ENCODE data around the gene RAB33A. TPM values are rescaled to one million over a fixed set of nuclear protein-coding genes. Genes with fewer than 3 reads are reported as not detected.

The RAB33A gene
- total and polyA plus RNA-seq, 9 of the 15 experiments (the other 6 are each of a cell fraction or from before 2014, with no cell fraction given), result 0.04 to 0.20 (median 0.06) TPM; not detected in 4

DNA sequence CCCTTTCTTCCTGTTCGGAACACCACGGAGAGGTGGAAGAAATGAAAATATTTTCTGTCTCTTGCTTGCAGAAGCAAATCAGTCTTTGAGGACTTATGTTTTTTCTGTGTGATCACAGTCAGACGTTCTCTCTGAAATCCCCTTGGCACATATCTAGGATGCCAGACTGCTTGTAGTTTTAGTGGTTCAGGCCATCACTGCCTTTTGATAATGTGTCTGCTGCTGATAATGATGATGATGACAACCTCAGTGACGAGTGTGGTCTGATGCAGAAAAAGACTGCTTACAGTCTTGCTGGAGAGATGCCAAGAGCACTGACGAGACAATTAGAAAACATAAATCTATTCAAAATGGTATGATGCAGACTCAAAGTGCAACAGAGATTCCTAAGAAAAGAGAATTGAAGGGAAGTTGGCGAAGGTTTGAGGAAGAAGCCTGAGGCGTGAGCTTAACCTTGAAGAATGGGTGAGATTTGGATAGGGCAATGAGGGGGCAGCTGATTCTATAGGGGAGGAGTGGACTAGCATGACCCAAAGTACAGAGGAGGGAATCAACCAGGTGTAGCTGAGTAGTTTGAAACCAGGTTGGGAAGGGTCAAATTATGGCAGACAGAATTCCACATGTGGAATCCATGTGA is 7.9 kb downstream of the RAB33A start:
- peak overlapping the region; percentile 57; the same call in 2 of the 3 replicates for H3K27ac ChIP-seq (ENCODE audit: extremely low read depth, low read depth, low read length)
- DNase-seq (ENCODE audit: extremely low read depth in 1 of 4, low spot score in 3 of 4) (peak; percentile 60 to 94 (median 78)), ATAC-seq (peak; percentile 91), FAIRE-seq (peak; percentile 98)
- no peak overlapping the region for H2AFZ ChIP-seq (ENCODE audit: low read depth, low read length)
- no peak overlapping the region for H3K4me3 ChIP-seq
- no peaks in the 10 kb centered on the region for H3K79me2 ChIP-seq (ENCODE audit: control insufficient read depth, insufficient read depth, low read length)
- WGBS (ENCODE audit: insufficient coverage, low coverage, missing lambda C conversion rate), result 0% methylated on average over 7 of the region's 7 CpGs
- peaks cover 7 to 21% of the 10 kb centered on the region in 2 experiments; a peak in 4 of 5 replicates for H3K4me1 ChIP-seq (replicated peaks in 1 of 2; ENCODE audit: control insufficient read depth in 2 of 2, insufficient read depth in 2 of 2, low read length in 2 of 2)
- no TSS peak for BruUV-seq (replicated peaks)
- H3K9me1 ChIP-seq (ENCODE audit: control insufficient read depth, insufficient read depth, low read length), result peaks cover 4% of the 10 kb centered on the region
- H3K27me3 ChIP-seq (ENCODE audit: control insufficient read depth in 2 of 2, insufficient read depth in 2 of 2, low read length in 2 of 2), result 0 out of 5 replicates have a peak, but pooled peaks cover 0 to 4% of the 10 kb centered on the region in 2 experiments
- POLR2A ChIA-PET, result interaction anchor here (0.6 to 1.3 kb wide), 3 partner anchors 12 to 1847 kb away, joined by 3 to 6 read pairs (median 5); no protein-coding TSS in a partner anchor
- H3K9ac ChIP-seq (ENCODE audit: insufficient read depth in 1 of 2, low read depth in 2 of 2, low read length in 2 of 2), result peak overlapping the region; percentile 1 to 41; a peak in 2 of 4 replicates
- CTCF ChIA-PET (ENCODE audit: low intra/inter-chr PET ratio), result no interaction called here
- no peaks in the 10 kb centered on the region for H3K9me3 ChIP-seq (replicated peaks; ENCODE audit: control insufficient read depth, insufficient read depth, low read depth, low read length)
- peaks cover 11% of the 10 kb centered on the region for H4K20me1 ChIP-seq (replicated peaks; ENCODE audit: control insufficient read depth, insufficient read depth, low read length)
- no peaks in the 10 kb centered on the region for H3K36me3 ChIP-seq (ENCODE audit: control insufficient read depth, insufficient read depth, low read length)
- intact Hi-C loops (cut with micrococcal nuclease) (no loop called here), in situ Hi-C loops (cut with MboI) (no loop called here)
- peak overlapping the region; percentile 23; the same call in 1 of the 2 replicates for H3K4me2 ChIP-seq (ENCODE audit: insufficient read depth, low read length)
- peak; percentile 85 to 99; a peak in 3 of 4 replicates for TF ChIP-seq TBL1XR1 (IDR thresholded peaks at IDR 0.05; ENCODE audit: low read length in 2 of 2)
- TF ChIP-seq ETV6 (IDR thresholded peaks at IDR 0.05; ENCODE audit: borderline replicate concordance in 1 of 2, low read depth in 2 of 2, low read length in 1 of 2), result peak in 1 of 2 experiments; percentile 82; a peak in 1 of 4 replicates
- no peak for TF ChIP-seq ETV6 (CRISPR knock-in tag; IDR thresholded peaks at IDR 0.05; ENCODE audit: borderline replicate concordance)
- no peak for TF ChIP-seq FOXP4 (CRISPR knock-in tag; IDR thresholded peaks at IDR 0.05; ENCODE audit: borderline replicate concordance)
- peak; percentile 91 for TF ChIP-seq ZBED1 (IDR thresholded peaks at IDR 0.05)
- TF ChIP-seq MEF2D (tag; conservative IDR thresholded peaks at IDR 0.05; ENCODE audit: low read depth), result peak; percentile 86; the same call in 1 of the 2 replicates
- no peak for TF ChIP-seq SMC3 (conservative IDR thresholded peaks at IDR 0.05; ENCODE audit: insufficient read depth, low read depth, low read length)
- 0 out of 2 replicates have a peak, but pooled peaks have one; percentile 52 for TF ChIP-seq ZKSCAN1 (IDR thresholded peaks at IDR 0.05; ENCODE audit: low read depth, low read length)
- TF ChIP-seq, protein P1, sequence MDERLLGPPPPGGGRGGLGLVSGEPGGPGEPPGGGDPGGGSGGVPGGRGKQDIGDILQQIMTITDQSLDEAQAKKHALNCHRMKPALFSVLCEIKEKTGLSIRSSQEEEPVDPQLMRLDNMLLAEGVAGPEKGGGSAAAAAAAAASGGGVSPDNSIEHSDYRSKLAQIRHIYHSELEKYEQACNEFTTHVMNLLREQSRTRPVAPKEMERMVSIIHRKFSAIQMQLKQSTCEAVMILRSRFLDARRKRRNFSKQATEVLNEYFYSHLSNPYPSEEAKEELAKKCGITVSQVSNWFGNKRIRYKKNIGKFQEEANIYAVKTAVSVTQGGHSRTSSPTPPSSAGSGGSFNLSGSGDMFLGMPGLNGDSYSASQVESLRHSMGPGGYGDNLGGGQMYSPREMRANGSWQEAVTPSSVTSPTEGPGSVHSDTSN (CRISPR knock-in tag; IDR thresholded peaks at IDR 0.05; ENCODE audit: low read depth), result no peak
- TF ChIP-seq, protein P1 (tag; conservative IDR thresholded peaks at IDR 0.05; ENCODE audit: low read depth), result peak; percentile 98
- peak; percentile 98 for TF ChIP-seq SMAD4 (CRISPR knock-in tag; conservative IDR thresholded peaks at IDR 0.05)
- TF ChIP-seq CC2D1A (IDR thresholded peaks at IDR 0.05), result peak; percentile 96
- TF ChIP-seq KLF6 (CRISPR knock-in tag; IDR thresholded peaks at IDR 0.05; ENCODE audit: borderline replicate concordance), result no peak
- peak; percentile 100 for TF ChIP-seq ARID1B (IDR thresholded peaks at IDR 0.05)
- peak; percentile 40; the same call in 1 of the 2 replicates for TF ChIP-seq MYC (IDR thresholded peaks at IDR 0.05; ENCODE audit: low read depth, low read length)
- TF ChIP-seq MYC (CRISPR knock-in tag; IDR thresholded peaks at IDR 0.05; ENCODE audit: borderline replicate concordance, low read depth), result no peak

Data from K562 (cell line).